ENCODE results near the gene PDLIM4.
A peak's percentile ranks its signal among the peaks of the same experiment; 100 is the strongest.

PDLIM4 gene

GRCh38 chr5:132227485-132228240 lies 29.8 kb upstream of the PDLIM4 start, which contains the start of gene P4HA2:
Gene P4HA2, minus strand, starts transcription at chr5:132227853. Its CDS starts 9,227 bp downstream, at chr5:132218626.
- peak; percentile 36 for DNase-seq (ENCODE audit: low spot score)

GRCh38 chr5:132228241-132229035 lies 29.1 kb upstream of the PDLIM4 start:
- no peak for DNase-seq (ENCODE audit: low spot score)

- no peak for DNase-seq (ENCODE audit: low spot score)
These were observed 28.3 kb upstream of the PDLIM4 start for GRCh38 chr5:132229236-132229635.

- DNase-seq (ENCODE audit: low spot score) = no peak
These were observed 26.6 kb upstream of the PDLIM4 start for GRCh38 chr5:132230871-132231270.

- DNase-seq (ENCODE audit: low spot score) = no peak
These were observed 25.0 kb upstream of the PDLIM4 start for GRCh38 chr5:132232465-132232864.

- DNase-seq (ENCODE audit: low spot score) = no peak
These were observed 24.4 kb upstream of the PDLIM4 start for GRCh38 chr5:132233081-132233480.

- DNase-seq (ENCODE audit: low spot score) = no peak
These were observed 23.4 kb upstream of the PDLIM4 start for GRCh38 chr5:132233811-132234683.

- no peak for DNase-seq (ENCODE audit: low spot score)
These were observed 22.8 kb upstream of the PDLIM4 start for GRCh38 chr5:132234684-132235062.

GRCh38 chr5:132235340-132235739 lies 22.2 kb upstream of the PDLIM4 start:
- no peak for DNase-seq (ENCODE audit: low spot score)

- no peak for DNase-seq (ENCODE audit: low spot score)
These were observed 20.4 kb upstream of the PDLIM4 start for GRCh38 chr5:132237141-132237540.

GRCh38 chr5:132237670-132238069 lies 19.8 kb upstream of the PDLIM4 start:
- DNase-seq (ENCODE audit: low spot score) = no peak

GRCh38 chr5:132238169-132238744 lies 19.2 kb upstream of the PDLIM4 start:
- DNase-seq (ENCODE audit: low spot score) = peak; percentile 41

GRCh38 chr5:132238901-132239500 lies 18.5 kb upstream of the PDLIM4 start:
- no peak for DNase-seq (ENCODE audit: low spot score)

- no peak for DNase-seq (ENCODE audit: low spot score)
These were observed 17.7 kb upstream of the PDLIM4 start for GRCh38 chr5:132239776-132240175.

GRCh38 chr5:132243366-132243977 lies 14.0 kb upstream of the PDLIM4 start:
- DNase-seq (ENCODE audit: low spot score) = no peak

- no peak for DNase-seq (ENCODE audit: low spot score)
These were observed 11.9 kb upstream of the PDLIM4 start for GRCh38 chr5:132245593-132245992.

- no peak for DNase-seq (ENCODE audit: low spot score)
These were observed 10.7 kb upstream of the PDLIM4 start for GRCh38 chr5:132246806-132247205.

- DNase-seq (ENCODE audit: low spot score) = no peak
These were observed 6.9 kb upstream of the PDLIM4 start for GRCh38 chr5:132250547-132250946.

GRCh38 chr5:132251220-132251725 lies 6.2 kb upstream of the PDLIM4 start:
- no peak for DNase-seq (ENCODE audit: low spot score)

GRCh38 chr5:132253008-132253441 lies 4.5 kb upstream of the PDLIM4 start:
- DNase-seq (ENCODE audit: low spot score) = no peak
